Stimulated activated CD8-positive, alpha-beta memory T cell treated with anti-CD3 and anti-CD28 coated beads, Interleukin-7, amount 100 ng/mL, for 1 hour (primary cell): Measurements from ENCODE around the gene CRLF1.

Experiments used
- DNase-seq, 2 donors: peaks; one replicate each; pipeline ENCODE4 v3.0.0-alpha.2; 2020; ENCODE audit warnings: low read depth in 2 of 2

The CRLF1 gene

DNA sequence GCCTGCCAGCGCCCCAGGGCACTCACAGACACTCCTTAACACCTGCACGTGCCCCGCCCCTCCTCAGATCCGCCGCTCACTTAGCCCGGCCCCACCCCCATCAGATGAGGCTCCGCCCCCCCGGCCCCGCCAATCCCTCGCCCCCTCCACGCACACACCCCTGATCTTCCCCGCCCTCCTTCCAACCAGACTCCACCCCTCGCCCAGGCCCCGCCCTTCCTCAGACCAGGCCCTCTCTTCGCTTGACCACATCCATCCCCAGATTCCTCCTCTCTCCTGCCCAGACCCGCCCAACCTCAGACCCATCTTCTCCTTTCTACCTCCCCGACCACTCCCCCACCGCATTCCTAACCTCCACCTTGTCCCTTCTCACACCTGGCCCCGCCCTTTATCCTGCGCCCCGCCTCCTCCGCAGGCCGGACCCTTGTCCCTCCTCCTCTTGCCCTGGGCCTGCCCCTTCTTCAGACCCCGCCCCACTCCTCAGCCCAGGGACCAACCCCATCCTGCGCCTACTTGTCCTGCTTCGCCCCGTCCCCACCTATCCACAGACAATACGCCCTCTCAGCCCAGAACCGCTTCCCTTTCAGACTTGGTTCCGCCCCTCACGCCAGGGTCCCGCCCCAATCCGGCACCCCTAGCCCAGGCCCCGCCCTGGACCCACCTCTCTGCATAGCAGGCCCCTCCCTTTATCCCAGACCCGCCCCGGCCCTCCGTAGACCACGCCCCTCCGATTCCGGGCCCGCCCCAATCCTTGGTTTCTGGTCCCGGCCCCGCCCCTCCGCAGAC lies 29.8 kb upstream of the CRLF1 start:
- peak; percentile 98 to 100 for DNase-seq

DNA sequence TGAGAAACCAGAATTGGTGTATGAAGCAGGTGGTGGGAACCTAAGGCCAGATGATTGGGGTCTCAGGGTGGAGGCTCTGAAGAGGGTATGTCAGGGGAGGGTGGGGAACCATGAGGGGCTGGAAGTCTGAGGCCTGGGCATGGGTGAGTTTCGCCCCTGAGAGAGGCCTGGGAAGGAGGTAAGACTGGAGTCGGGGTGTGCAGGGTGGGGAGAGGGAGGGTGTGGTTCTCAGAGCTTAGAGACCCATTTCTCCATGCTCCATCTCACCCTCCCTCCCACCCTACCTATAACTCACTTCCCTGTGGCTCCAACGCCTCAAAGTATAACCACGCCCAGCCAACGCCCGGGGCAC lies 29.2 kb upstream of the CRLF1 start:
- no peak for DNase-seq

GRCh38 chr19:18634612-18635297 lies 28.2 kb upstream of the CRLF1 start:
- DNase-seq: no peak

DNA sequence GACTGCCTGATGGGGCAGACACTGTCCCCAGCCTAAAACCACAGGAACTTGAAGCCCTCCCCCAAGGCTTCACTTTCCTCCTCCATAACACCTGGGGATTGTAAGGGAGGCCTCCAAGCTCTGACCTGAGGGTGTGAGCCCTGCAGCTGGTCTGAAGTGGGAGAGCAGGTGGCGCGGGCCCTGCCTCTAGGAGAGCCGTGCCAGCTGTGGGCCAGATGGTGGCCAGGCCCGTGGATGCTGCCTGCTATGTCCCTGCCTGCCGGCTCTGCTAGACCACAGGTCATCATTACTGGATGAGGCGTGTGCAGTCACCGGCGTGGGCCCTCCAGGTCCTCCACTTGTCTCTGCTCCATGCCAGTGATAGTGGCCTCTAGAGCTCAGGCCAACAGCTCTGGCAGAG lies 26.7 kb upstream of the CRLF1 start:
- no peak for DNase-seq

DNA sequence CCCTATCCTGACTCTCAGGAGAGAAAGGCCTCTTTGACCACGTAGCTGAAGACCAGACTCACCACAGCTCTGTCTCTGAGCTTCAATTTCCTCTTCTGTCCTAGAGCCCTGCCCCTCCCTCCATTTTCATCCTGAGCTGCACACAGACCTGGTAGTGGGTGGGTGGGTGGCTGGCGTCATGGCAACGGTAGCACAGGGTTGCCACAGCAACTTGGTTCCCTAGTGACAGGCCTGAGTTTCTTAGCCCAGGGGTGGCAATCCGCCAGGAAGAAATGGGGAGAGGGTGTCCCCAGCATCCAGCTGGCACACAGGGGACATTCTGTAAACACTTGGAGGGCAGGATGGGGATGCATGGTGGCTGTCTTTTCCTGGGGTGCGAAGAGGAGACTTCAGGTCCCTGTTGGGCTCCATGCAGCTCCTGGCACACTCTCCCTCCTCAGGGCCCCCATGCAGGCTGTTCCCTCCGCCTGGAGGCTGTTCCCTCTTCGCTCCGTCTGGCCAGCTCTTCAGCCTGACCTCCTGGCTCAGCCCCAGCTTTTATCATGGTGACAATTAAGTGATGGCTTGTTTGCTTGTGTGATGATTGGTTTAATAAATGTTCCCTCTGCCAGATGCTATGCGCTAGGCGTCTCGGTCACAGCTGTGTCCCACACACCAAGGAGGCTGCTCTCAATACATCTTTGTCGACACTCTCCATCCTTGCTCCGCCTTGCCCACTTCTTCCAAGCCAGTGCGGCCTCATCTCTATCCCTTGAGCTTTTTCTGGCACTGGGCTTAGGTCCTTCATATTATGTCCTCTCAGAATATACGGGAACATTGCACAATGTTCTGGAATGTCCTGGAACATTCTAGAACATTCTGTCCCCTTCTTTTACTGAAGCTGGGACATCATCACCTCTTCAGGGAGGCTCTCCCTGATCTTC lies 22.8 kb upstream of the CRLF1 start:
- DNase-seq: no peak

- no peak for DNase-seq
These were observed 20.3 kb upstream of the CRLF1 start for GRCh38 chr19:18626906-18627305.

DNA sequence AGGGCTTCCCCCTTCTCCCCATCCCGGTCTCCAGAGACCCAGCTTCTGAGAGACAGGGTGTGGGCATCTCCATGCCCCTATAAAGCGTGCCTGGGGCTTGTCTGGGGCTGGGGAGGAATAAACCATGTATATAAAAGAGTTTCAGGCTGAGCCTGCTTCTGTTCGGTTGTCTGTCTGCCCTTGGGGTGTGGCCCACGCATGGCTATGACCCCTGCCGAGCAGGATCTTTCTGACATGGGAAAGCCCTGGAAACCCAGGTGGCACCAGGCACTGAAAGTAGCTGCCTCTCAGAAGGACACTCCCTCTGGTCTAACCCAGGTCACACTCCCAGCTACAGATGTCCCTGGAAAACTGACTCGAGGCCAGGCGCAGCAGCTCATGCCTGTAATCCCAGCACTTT lies 14.3 kb upstream of the CRLF1 start:
- DNase-seq: no peak

- no peak for DNase-seq
These were observed 13.7 kb upstream of the CRLF1 start for GRCh38 chr19:18620311-18620710.

GRCh38 chr19:18618236-18618635 lies 11.6 kb upstream of the CRLF1 start:
- no peak for DNase-seq

DNA sequence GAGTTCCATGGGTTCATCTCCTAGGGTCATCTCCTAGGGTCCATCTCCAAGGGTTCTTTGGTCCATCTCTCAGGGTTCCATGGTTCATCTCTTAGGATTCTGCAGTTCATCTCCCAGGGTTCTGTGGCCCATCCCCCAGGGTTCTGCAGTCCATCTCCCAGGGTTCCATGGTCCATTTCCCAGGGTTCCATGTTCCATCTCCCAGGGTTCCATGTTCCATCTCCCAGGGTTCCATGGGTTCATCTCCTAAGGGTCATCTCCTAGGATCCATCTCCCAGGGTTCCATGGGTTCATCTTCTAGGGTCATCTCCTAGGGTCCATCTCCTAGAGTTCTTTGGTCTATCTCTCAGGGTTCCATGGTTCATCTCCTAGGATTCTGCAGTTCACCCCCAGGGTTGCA lies 11.0 kb upstream of the CRLF1 start:
- DNase-seq: no peak

DNA sequence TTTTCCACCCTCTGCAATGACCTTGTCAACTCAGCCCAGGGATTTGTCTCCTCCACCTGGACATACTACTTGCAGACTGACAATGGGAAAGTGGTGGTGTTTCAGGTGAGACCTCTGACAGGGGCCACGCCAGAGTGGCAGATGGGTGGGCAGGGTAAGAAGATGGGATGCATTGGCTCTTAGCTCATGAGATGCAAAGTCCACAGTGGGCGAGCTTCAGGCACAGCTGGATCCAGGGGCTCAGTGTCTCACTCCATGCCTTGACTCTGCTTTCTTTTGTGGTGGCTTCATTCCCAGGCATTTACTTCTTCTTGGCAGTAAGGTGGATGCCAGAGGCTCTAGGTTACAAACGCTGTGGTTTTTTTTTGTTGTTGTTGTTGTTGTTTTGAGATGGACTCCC lies 9.4 kb upstream of the CRLF1 start:
- DNase-seq: no peak

- no peak for DNase-seq
These were observed 7.1 kb upstream of the CRLF1 start for GRCh38 chr19:18613589-18614234.

DNA sequence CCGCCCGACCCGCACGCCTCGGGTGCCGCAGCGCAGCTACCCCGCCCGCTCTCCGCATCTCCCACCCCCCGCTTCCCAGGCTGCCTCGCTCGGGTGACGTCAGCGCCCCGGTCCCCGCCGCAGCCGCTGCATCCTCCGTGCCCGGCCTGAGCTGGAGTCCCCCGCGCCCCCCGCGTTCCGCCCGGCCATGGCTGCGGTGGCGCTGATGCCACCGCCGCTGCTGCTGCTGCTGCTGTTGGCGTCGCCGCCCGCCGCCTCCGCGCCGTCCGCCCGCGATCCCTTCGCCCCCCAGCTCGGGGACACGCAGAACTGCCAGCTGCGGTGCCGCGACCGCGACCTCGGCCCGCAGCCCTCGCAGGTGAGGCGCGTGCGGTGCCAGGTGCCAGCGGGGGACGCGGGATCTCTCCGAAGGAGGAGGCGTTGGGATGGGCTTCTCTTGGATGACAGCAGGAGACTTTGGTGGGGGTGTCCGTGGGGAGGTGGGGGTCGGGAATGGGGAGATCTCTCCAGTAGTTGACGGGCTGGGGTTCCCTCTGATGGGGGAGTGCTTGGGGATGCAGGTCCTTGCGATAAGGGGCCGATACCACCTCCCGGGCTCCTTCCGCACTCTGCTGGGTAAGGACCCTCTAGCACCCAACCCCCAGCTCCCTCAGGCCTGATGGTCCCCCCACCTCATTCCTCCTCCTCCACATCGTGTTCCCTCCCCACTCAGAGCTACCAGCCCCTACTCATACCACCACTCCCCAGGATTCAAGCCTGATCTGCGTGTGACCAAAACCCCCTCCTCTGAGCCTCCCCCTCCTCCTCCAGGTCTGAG lies 6.4 kb upstream of the CRLF1 start, which contains the start of gene TMEM59L:
TSS of gene TMEM59L (plus strand) at position 99 of the 817 bp plus-strand sequence. CDS start at position 188, 89 bp downstream.
- DNase-seq: no peak

DNA sequence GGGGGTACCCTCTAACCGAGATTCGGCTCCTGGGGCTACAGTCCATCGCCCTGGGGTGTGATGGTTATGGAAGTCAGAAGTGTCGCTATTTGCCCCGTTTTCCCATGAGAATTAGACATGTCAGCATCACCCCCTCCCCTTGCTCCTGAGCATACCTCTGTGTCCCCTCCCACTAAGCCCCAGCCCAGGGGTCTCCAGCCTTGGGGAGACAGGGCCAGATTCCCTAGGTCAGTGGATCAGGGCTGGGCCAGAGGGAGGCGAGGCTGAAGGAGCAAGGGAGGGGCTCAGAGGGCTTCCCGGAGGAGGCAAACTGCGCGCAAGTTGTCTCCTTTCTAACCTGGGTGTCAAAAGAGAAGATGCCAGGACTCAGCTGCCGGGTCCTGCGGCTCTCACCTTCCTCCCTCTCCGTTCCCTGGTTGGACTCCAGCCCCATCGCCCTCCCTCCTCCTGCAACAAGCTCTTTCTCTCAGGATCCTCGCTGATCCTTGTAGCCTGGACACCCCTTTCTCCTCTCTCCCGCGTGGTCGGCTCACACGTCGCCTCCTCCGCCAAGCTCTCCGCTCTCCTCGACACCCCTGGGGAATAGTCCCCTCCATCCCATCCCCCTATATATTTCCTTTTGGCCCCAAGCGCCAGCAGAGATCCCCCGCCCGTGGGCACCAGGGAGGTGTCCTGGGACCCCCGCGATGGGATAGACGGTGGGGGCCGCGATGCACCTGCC lies 5.6 kb upstream of the CRLF1 start:
- no peak for DNase-seq

DNA sequence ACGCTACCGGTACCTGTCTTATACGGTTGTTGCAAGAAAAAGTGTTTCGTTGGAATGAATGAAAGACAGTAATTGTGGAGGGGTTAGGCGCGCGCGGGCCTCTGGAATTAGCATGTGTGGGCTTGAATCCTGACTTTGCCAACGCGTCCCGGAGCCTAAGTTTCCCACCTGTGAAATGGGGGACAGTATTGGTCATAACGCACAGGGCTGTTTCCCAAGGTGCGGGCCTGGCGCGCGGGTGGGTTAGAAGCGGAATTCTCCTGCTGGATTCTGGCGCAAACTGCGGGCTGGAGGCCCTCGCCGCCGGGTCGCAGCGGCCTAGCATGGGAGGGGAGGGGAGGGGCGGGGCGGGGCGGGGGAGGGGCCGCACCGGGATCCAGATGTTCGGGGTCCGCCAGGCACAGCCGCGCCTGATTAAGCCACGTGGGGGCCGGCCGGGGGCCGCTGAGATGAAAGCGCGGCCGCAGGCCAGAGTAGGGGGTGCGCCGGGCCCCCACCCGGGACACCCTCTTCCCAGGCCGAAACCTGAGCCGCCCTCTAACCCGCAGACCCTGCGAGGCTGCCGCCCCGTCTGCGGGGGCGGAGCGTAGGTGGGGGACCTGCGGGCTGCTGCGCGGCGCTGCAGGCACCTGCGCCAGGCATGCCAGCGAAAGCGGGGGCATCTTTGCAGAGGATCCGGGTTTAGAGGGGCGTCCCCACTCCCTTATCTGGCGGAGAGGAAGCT lies 4.9 kb upstream of the CRLF1 start:
- no peak for DNase-seq

- no peak for DNase-seq
These were observed 4.1 kb upstream of the CRLF1 start for GRCh38 chr19:18610556-18611326.

DNA sequence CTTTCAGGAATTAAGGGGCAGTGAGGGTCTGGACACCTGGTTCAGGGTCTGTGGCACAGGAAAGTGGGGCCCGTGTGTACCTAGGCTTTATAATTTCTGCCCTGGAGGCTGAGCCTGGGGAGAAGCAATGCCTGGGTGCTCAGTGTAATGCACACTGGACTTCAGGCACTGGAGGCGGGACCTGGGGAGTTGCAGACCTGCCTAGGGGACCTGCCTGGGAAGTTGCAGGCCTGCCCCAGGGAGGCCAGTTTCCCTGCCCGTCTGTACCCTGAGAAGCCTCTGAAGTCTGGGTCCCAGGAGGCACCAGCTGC lies 3.6 kb upstream of the CRLF1 start:
- no peak for DNase-seq

DNA sequence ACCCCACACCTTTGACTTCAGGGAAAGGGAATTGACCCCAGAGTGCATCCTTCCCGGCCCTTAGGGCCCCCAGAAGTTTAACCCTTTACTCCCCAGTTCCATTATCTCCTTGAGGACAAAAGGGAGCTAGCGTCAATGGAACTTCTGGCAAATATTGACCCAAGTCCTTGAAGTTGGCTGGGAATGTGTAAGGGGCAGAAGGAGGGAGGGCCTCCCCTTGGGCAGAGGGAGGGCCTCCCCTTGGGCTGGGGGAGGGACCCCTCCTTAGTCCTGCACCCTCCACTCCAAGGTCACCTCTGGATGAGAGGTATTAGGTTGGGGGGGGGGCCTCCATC lies 3.1 kb upstream of the CRLF1 start:
- DNase-seq: no peak
